CD4-positive, alpha-beta T cell treated with Interleukin-6 at 100 ng/mL for 8 hours (primary cell): ENCODE measurements around the gene PRCP.

Experiments
- DNase-seq: peaks from one replicate; pipeline ENCODE4 v3.0.0-alpha.2; 2020; ENCODE audit warnings: mixed read lengths, low spot score

The PRCP gene

DNA sequence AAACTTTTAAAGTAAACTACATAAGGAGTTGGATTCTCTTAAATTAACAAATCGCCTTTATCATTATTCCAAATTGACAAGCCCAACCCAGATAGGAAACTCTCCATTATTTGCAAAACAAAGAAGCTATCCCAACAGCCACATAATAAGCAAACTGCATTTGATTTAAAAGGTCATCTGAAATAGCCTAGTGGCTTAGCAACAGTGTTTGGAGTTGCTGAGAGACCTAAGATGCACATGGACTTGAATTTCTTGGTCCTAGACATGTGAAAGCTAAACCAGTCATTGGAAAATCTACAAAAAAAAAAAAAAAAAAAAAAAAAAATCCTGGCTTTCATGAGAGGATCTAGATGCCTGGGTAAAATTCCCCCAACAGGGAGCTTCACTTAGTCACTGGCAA, 69.5 kb downstream of the PRCP start:
- no peak for DNase-seq

GRCh38 chr11:82829101-82829500, 71.1 kb downstream of the PRCP start:
- no peak for DNase-seq

- DNase-seq: no peak
Measured at GRCh38 chr11:82828472-82828871, 71.8 kb downstream of the PRCP start.

DNA sequence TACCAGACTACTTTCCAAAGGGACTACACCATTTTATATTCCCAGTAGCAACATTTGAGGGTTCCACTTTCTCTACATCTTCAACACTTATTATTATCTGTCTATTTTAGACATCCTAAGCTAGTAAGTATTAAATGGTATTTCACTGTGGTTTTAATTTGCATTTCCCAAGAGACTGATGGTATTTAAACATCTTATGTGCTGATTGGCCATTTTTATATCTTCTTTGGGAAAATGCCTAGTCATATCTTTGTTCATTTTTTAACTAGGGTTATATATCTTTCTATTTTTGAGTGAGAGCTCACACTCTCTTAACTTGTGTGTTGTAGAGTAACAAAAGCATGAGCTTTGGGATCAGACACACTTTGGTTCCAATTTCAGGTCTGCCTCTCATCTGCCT, 73.7 kb downstream of the PRCP start:
- DNase-seq: no peak

DNA sequence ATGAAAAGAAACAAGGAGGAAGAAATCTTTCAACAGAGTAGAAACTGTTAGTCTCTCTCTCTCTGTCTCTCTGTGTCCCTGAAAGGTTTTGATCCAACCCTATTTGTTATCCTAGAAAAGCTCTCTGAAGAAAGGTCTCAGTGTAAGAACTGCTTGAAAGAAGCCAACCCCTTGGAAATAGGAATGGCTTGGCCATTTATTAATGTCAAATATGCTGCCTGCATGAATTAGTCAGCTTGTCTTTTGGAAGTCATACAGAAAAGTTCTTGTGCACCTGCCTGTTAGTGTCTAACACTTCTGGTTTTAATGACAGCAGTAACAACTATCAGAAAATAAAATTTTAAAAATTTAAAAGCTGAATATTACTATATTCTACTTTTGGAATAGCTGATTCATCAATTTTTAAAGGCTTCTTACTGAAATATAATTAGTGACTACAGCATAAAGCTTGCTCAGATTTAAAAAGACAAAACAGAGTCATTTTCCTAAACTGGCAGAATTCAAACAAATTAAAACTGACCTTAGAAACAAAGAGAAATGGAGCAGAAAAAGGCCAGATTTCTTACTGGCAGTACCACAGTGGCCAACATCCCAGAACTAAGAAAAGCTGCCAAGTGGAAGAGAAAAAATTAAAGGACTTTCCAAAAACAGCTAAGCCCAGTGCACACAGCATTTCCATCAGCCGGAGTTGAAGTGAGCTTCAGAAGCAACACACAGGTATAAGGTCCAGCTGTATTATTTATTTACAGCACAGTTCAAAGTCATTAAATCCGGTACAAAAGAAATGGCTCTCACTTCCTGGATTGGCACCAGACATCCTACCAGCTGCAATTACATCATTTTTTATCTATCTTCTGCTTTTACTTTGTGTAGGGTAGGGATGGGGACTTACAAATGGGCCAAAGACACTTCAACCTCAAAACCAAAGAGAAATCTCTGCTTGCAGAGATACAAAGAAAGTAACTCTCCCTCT, 76.3 kb downstream of the PRCP start:
- DNase-seq: no peak

- no peak for DNase-seq
Measured at GRCh38 chr11:82818409-82819043, 81.7 kb downstream of the PRCP start.

DNA sequence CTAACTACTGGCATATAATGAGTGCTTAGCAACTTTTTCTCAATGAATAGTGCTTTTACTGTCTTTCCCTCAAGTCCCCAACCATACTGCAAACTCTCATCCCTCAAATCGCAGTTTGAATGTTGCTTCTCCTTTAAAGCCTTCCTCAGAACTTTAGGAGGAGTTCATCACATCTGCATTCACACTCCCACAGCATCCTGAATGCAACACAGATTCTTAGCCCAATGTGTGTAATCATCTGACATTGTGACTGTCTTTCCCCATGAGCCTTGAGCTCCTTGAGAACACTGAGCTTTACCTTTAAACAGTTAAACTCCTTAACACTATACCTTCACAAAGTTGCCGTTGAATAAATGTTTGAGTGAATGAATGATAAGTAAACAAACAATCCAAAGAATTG, 84.8 kb downstream of the PRCP start:
- DNase-seq: no peak

GRCh38 chr11:82814379-82814778, 85.9 kb downstream of the PRCP start:
- no peak for DNase-seq

GRCh38 chr11:82811369-82811768, 88.9 kb downstream of the PRCP start:
- DNase-seq: no peak

DNA sequence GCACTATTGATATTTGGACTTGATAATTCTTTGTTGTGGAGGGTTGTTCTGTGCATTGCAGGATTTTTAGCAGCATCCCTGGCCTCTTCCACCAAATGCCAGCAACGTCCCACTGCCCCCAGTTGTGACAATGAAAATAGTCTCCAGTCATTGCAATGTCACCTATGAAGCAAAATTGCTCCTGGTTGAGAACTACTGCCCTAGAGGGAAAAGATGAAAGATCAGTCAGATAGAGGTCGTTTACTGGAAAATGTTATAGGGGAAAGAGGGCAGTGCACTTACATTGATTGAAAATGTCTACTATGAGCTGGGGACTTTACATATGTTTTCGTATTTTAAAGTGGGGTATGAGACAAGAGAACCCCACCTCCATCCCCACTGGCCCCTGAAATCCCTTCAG, 89.5 kb downstream of the PRCP start:
- DNase-seq: no peak

DNA sequence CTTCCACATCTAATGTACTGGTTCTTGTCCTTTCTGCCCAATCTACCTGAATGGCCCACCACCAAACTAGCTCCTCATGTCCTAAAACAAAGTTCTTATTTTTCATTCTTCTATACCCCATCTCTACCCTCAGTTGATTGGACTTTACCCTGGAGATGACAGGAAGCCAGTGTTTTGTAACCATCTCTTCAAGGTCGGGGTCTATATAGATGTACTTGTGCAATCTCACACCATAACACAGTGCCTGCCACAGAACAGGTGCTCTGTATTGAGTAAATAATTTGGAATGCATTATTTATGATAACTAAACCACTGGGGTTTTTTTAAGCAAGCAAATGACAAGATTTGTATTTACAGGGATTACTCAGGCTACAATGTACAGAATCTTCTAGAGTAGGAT, 89.9 kb downstream of the PRCP start:
- DNase-seq: no peak

GRCh38 chr11:82807646-82808045, 92.6 kb downstream of the PRCP start:
- DNase-seq: no peak

DNA sequence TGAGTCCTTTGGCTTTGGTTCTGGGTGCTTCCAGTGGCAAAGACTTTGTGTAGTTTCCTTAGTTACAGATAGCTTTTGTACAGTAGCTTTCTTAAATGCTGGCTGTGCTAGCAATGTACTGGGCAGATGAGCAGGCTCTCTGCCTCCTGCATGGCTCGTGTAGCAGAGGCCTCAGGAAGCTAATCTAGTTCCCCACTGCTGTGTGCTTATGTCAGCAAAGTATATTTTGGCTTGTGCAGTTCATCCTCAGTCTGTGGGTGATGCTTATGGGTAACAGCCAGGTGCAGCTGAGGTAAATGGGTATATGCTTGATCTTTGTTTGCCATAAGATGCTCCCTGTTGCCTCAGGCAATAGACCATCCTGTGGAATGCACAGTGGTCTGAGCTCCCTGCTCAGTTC, 97.5 kb downstream of the PRCP start:
- no peak for DNase-seq

GRCh38 chr11:82796998-82797961, 103.0 kb downstream of the PRCP start:
- no peak for DNase-seq

DNA sequence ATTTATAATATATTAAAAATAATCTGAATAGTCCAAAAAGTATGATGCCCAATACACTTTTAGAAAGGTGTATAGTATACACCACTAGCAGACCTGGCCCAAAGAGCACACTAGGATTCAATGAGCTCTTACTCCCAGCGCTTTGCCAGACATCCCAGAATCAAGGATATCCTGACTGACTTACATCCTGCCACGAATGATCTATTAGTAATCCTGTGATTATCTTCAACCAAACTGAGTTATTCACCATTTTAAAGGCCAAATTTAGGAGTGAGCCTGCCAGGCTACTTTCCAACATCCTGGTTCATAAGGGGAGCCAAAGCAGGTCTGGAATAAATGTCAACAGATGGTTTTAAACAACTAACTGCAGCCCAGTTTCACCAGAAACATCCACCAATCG, 105.7 kb downstream of the PRCP start:
- no peak for DNase-seq

- no peak for DNase-seq
Measured at GRCh38 chr11:82792822-82793569, 107.2 kb downstream of the PRCP start.

DNA sequence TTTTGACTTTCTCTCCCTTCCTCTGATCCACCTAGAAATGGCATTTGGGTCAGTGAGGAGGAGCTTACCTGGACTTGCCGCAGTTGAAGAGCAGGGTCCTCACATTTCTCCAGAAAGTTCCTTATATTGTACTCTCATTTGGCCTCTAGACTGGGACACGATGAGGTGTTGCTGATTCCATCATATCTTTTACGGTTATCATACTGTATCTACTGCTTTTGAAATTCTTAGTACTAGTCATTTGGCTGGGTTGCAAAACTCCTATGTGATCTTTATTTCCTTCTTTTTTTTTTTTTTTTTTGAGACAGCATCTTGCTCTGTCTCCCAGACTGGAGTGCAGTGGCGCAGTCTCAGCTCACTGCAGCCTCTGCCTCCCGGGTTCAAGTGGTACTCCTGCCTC, 107.9 kb downstream of the PRCP start:
- DNase-seq: no peak

GRCh38 chr11:82791779-82792178, 108.5 kb downstream of the PRCP start:
- DNase-seq: no peak

DNA sequence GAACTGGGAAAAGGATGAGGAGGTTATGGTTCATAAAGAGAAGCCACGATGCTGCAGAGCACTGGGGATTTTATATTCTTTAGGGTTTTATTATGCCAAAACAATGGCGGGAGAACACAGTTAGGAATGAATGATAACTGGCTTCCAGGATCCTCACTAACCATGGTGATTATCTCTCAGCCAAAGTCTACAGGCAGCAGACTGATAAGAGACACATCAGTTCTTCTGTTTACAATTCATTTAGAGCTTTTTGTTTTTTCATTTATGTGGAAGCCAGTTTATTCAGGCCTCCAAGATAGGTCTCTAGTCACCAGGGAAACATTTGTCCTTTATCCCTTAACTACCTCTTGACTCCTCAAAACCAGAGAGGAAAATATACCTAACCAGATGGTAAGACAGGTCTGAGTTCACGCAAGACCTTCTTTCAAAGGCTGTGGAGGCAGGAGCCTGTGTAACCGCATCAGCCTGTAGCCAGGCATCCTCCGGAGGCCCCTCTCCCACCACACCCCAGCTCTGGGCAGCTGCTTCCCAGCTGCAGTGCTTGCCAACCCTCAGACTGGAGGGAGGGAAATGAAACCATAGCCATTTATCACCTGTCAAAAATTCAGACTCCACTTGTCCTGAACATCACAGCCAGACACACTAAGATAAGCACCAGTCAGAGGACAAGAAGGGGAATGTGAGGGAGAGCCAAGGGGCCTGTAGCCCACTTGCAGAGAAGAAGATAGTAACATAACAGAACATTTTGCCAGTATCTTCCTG, 109.3 kb downstream of the PRCP start:
- no peak for DNase-seq

GRCh38 chr11:82787981-82788380, 112.2 kb downstream of the PRCP start:
- no peak for DNase-seq

DNA sequence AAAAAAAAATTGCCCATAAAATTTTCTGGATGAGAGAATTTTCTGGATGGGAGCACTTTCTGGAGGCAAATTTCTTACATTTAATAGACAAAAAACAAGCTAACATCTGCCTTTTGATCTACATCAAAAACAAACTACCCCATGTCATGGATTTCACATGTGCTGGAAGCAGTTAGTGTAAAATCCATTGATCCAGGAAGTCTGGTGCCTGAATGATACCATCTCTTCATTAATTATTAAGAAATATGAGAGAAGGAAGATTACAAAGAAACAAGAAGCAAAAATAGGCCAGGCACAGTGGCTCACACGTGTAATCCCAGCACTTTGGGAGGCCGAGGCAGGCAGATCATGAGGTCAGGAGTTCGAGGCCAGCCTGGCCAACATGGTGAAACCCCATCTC, 113.4 kb downstream of the PRCP start:
- DNase-seq: no peak
